Effector memory CD4-positive, alpha-beta T cell (primary cell): Measurements from ENCODE around the gene PSMD11.

Experiments
- DNase-seq, 3 donors: peaks; one replicate each; pipeline ENCODE4 v3.0.0-alpha.2; 2020
- H3K27ac ChIP-seq: 2 replicates; pipeline ENCODE4 v1.7.0; 2013; ENCODE audit warnings: mild to moderate bottlenecking, low read length, moderate library complexity; ENCODE audit not compliant: insufficient read depth, poor library complexity, severe bottlenecking
- H3K27me3 ChIP-seq: replicated peaks from 2 replicates; pipeline ENCODE4 v1.7.0; 2013; ENCODE audit warnings: mild to moderate bottlenecking, low read length; ENCODE audit not compliant: insufficient read depth, control insufficient read depth, poor library complexity, severe bottlenecking
- H3K36me3 ChIP-seq: 2 replicates; pipeline ENCODE4 v1.7.0; 2013; ENCODE audit warnings: mild to moderate bottlenecking, low read length, moderate library complexity; ENCODE audit not compliant: control insufficient read depth, insufficient read depth
- H3K4me1 ChIP-seq: 2 replicates; pipeline ENCODE4 v1.7.0; 2013; ENCODE audit warnings: low read length, mild to moderate bottlenecking; ENCODE audit not compliant: control insufficient read depth, insufficient read depth, poor library complexity, severe bottlenecking
- H3K4me3 ChIP-seq: 2 replicates; pipeline ENCODE4 v1.7.0; 2013; ENCODE audit warnings: low read length, low read depth, mild to moderate bottlenecking; ENCODE audit not compliant: insufficient read depth, poor library complexity, severe bottlenecking
- H3K9me3 ChIP-seq: 2 replicates; pipeline ENCODE4 v1.7.0; 2013; ENCODE audit warnings: mild to moderate bottlenecking, low read length, moderate library complexity; ENCODE audit not compliant: control insufficient read depth

Gene PSMD11

GRCh38 chr17:32488604-32489180 lies 44.4 kb downstream of the PSMD11 start:
- no peaks in the 10 kb centered on the region for H3K9me3 ChIP-seq
- H3K36me3 ChIP-seq, result no peaks in the 10 kb centered on the region
- H3K4me3 ChIP-seq, result peak overlapping the region; percentile 74
- H3K27ac ChIP-seq, result peak overlapping the region; percentile 31
- H3K4me1 ChIP-seq, result peaks cover 34% of the 10 kb centered on the region
- H3K27me3 ChIP-seq, result no peaks in the 10 kb centered on the region
- DNase-seq, result no peak

- H3K9me3 ChIP-seq, result no peaks in the 10 kb centered on the region
- peak overlapping the region; percentile 31 for H3K27ac ChIP-seq
- H3K4me1 ChIP-seq, result peaks cover 34% of the 10 kb centered on the region
- no peak for DNase-seq
- no peaks in the 10 kb centered on the region for H3K27me3 ChIP-seq
- H3K4me3 ChIP-seq, result peak overlapping the region; percentile 18
- no peaks in the 10 kb centered on the region for H3K36me3 ChIP-seq
These were observed 45.2 kb downstream of the PSMD11 start for GRCh38 chr17:32489320-32490100.

- no peak for DNase-seq
- no peaks in the 10 kb centered on the region for H3K27me3 ChIP-seq
- no peaks in the 10 kb centered on the region for H3K9me3 ChIP-seq
- H3K4me1 ChIP-seq, result peaks cover 34% of the 10 kb centered on the region
- no peaks in the 10 kb centered on the region for H3K36me3 ChIP-seq
- no peak overlapping the region for H3K27ac ChIP-seq
- H3K4me3 ChIP-seq, result peak overlapping the region; percentile 18
These were observed 45.8 kb downstream of the PSMD11 start for GRCh38 chr17:32490101-32490482.

GRCh38 chr17:32491371-32492263 lies 47.3 kb downstream of the PSMD11 start:
- H3K4me1 ChIP-seq, result peaks cover 30% of the 10 kb centered on the region
- H3K36me3 ChIP-seq, result no peaks in the 10 kb centered on the region
- peak overlapping the region; percentile 12 for H3K27ac ChIP-seq
- H3K9me3 ChIP-seq, result no peaks in the 10 kb centered on the region
- no peaks in the 10 kb centered on the region for H3K27me3 ChIP-seq
- H3K4me3 ChIP-seq, result peak overlapping the region; percentile 19
- DNase-seq, result no peak

GRCh38 chr17:32492264-32492589 lies 47.9 kb downstream of the PSMD11 start:
- H3K4me3 ChIP-seq, result peak overlapping the region; percentile 19
- no peaks in the 10 kb centered on the region for H3K9me3 ChIP-seq
- H3K27me3 ChIP-seq, result no peaks in the 10 kb centered on the region
- H3K4me1 ChIP-seq, result peaks cover 30% of the 10 kb centered on the region
- no peaks in the 10 kb centered on the region for H3K36me3 ChIP-seq
- DNase-seq, result no peak
- no peak overlapping the region for H3K27ac ChIP-seq

- H3K4me1 ChIP-seq, result peaks cover 29% of the 10 kb centered on the region
- H3K27me3 ChIP-seq, result no peaks in the 10 kb centered on the region
- no peak overlapping the region for H3K27ac ChIP-seq
- no peak for DNase-seq
- H3K36me3 ChIP-seq, result no peaks in the 10 kb centered on the region
- no peaks in the 10 kb centered on the region for H3K9me3 ChIP-seq
- H3K4me3 ChIP-seq, result no peak overlapping the region
These were observed 48.5 kb downstream of the PSMD11 start for GRCh38 chr17:32492648-32493289.

GRCh38 chr17:32493571-32493970 lies 49.3 kb downstream of the PSMD11 start:
- Histone ChIP-seq H3K36me3 (no peaks in the 10 kb centered on the region), H3K4me1 (peaks cover 26% of the 10 kb centered on the region), H3K9me3 (no peaks in the 10 kb centered on the region), H3K4me3 (no peak overlapping the region), H3K27me3 (no peaks in the 10 kb centered on the region), H3K27ac (no peak overlapping the region)
- no peak for DNase-seq

GRCh38 chr17:32493976-32494513 lies 49.7 kb downstream of the PSMD11 start:
- H3K4me1 ChIP-seq, result peaks cover 26% of the 10 kb centered on the region

GRCh38 chr17:32494621-32495358 lies 50.5 kb downstream of the PSMD11 start:
- peak overlapping the region; percentile 25 for H3K27ac ChIP-seq
- H3K4me3 ChIP-seq, result no peak overlapping the region
- no peaks in the 10 kb centered on the region for H3K36me3 ChIP-seq
- peaks cover 26% of the 10 kb centered on the region for H3K4me1 ChIP-seq
- H3K9me3 ChIP-seq, result no peaks in the 10 kb centered on the region
- no peak for DNase-seq
- no peaks in the 10 kb centered on the region for H3K27me3 ChIP-seq

More at GRCh38 chr17:32493976-32494513, 49.7 kb downstream of the PSMD11 start:
- Histone ChIP-seq H3K9me3 (no peaks in the 10 kb centered on the region), H3K36me3 (no peaks in the 10 kb centered on the region), H3K27me3 (no peaks in the 10 kb centered on the region), H3K4me3 (no peak overlapping the region), H3K27ac (no peak overlapping the region)
- no peak for DNase-seq
